ENCODE results near the gene APOH.
"Not testable (repeated sequence)": the region's sequence is repeated elsewhere in the genome, so short reads cannot be mapped to it uniquely, and the experiment has no call there.

Gene APOH

DNA sequence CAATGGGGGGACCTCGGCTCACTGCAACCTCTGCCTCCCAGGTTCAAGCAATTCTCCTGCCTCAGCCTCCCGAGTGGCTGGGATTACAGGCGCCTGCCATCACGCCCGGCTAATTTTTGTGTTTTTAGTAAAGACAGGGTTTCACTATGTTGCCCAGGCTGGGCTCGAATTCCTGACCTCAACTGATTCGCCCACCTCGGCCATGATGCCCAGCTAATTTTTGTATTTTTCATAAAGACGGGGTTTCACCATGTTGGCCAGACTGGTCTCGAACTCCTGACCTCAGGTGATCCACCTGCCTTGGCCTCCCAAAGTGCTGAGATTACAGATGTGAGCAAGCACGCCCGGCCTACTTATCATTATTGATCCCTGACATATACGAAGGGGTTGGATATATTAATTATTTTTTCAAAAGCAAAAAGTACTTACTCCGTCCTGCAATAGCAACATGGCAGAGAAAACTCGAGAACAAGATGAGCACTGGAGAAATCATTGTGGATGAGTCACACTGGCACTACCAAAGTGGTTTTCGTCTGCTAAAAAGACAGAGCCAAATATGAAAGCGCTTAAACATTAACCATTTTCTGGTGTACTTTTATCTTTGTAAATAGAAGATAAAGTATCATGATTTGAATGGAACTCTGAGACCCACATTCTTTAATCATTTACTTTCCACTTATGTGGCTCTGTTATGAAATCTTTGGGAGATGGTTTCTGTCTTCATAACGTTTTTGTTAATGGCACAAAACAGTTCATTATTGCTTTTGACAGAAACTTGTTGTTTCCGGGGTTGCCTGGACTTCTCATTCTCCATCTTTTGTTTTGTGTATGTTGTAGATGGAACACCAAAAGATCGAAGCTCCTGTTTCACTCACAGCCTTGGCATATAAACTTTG lies at the start of gene APOH:
Gene APOH, minus strand, starts transcription at position 529 of the 896 bp plus-strand sequence. Its CDS starts 36 bp downstream, at position 493.
- no peak for DNase-seq

DNA sequence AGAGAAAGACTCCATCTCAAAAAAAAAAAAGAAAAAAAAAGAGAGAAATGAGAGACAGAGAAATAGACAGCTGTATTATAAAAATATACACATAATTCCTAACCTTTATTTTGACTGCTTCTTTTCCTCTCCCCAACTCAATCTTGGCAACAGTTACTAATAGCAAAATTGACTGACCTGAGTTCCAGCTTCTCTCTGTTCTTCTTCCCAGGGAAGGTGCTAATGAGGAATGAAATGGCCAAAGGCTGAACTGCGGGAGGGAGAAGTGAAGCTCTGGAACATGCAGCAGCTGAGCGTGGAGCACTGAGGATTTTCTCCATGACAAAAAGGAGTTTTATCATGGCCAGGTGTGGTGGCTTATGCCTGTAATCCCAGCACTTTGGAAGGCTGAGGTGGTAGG lies 48.0 kb upstream of the APOH start:
- DNase-seq: no peak

GRCh38 chr17:66276328-66276937 lies 47.2 kb upstream of the APOH start:
- no peak for DNase-seq

- DNase-seq: no peak
These were observed 46.4 kb upstream of the APOH start for GRCh38 chr17:66275651-66276050.

GRCh38 chr17:66273586-66273848 lies 44.3 kb upstream of the APOH start:
- no peak for DNase-seq

GRCh38 chr17:66272811-66273585 lies 43.8 kb upstream of the APOH start:
- DNase-seq: no peak

- no peak for DNase-seq
These were observed 42.3 kb upstream of the APOH start for GRCh38 chr17:66271512-66271911.

DNA sequence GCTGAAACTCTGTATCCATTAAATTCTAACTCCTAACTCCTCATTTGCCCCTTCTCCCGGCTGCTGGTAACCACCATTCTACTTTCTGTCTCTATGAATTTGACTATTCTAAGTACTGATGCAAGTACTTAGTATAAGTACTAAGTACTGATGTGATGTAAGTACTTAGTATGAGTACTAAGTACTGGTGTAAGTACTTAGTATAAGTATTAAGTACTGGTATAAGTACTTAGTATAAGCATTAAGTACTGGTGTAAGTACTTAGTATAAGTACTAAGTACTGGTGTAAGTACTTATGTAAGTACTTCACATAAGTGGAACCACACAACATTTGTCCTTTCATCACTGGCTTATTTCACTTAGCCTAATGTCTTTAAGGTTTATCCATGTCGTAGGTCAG lies 40.9 kb upstream of the APOH start:
- DNase-seq: no peak

- DNase-seq: no peak
These were observed 39.2 kb upstream of the APOH start for GRCh38 chr17:66268247-66268927.

- no peak for DNase-seq
These were observed 35.5 kb upstream of the APOH start for GRCh38 chr17:66264696-66265095.

- DNase-seq: no peak
These were observed 33.6 kb upstream of the APOH start for GRCh38 chr17:66262767-66263166.

DNA sequence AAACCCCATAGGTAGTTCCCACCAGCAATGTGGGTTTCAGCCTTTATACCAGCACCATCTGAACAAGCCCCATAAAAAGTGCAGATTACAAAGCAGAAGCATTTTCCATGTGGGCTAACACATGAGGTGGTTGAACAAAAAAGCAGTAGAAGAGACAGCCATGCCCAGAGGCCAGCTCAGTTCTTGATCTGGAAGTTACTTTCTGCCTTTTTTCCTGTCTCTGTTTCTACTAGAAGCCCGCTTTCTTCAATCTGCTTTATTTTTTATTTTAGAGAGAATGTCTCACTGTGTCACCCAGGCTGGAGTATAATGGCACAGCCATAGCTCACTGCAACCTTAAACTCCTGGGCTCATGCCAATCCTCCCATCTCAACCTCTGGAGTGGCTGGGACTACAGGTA lies 31.5 kb upstream of the APOH start:
- DNase-seq: no peak

GRCh38 chr17:66260275-66260674 lies 31.1 kb upstream of the APOH start:
- DNase-seq: no peak

DNA sequence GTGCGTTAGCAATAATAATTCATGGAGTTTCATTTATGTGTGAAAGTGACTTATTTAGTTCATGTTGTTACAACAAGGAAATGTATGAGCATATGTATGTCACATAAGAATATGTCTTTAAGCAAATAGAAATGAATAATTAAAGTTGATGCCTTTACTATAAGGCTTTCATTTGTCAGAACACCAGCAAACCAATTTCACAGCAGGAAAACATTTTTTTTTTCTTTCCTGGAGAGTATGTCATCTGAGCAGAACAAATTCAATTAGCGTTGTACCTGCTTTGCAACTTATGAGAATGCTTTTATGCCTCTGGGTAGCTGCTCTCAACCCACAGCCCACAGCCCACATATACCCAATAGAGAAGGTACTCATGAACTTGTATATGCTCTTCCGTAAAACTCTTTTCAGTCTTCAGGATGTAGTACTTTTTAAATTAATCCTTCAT lies 26.3 kb upstream of the APOH start:
- peak in 1 of 2 donors; percentile 21 for DNase-seq

DNA sequence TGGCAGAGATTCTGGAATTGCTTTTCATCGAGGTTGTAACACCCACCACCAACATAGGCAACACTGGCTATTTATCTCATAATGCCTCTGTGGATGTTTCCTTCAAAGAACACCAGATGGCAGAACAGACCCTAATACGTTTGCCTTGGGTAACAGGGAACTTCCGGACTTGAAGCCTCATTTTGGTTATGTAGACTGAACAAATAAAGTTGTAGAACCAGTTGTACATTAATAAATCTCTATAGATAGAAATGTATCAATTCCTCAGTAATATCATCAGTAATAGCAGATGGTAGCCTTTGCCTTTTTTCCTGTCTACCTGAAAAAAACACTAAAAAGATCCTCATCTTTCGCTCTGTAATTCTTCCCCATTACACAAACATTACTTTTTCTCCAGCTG lies 25.9 kb upstream of the APOH start:
- peak; percentile 23 to 48 for DNase-seq

GRCh38 chr17:66253458-66253857 lies 24.2 kb upstream of the APOH start:
- not testable (repeated sequence) for DNase-seq

- DNase-seq: no peak
These were observed 21.5 kb upstream of the APOH start for GRCh38 chr17:66250686-66251085.

DNA sequence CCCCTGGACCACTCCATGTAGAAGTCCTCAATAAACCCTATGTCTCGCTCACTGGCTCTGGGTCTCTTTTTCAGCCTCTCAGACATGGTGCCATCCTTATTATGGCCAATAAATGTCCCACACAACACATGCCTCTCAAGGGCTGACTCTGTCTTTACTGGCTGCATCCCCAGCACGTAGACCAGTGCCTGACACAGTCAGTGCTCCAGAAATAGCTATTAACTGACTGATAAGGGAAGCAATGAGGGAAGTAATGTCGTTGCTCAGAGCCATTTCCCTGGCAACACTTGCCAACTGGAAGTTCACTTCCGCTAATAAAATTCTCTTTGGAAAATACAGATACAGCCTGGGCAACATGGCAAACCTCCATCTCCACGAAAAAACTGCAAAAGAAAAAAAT lies 19.1 kb upstream of the APOH start:
- DNase-seq: no peak

DNA sequence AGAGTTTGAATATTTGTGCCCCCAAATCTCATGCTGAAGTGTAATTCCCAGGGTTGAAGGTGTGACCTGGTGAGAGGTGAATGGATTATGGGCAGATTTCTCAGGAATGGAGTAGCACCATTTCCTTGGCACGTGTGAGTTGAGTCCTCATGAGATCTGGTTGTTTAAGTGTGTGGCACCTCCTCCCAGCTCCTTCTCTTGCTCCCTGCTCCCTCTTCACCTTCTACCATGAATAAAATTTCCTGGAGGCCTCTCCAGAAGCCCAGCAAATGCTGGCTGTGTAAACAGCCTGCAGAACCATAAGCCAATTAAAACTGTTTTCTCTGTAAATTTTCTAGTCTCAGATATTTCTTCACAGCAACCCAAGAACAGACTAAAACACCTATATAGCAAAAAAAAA lies 12.6 kb upstream of the APOH start:
- DNase-seq: no peak

DNA sequence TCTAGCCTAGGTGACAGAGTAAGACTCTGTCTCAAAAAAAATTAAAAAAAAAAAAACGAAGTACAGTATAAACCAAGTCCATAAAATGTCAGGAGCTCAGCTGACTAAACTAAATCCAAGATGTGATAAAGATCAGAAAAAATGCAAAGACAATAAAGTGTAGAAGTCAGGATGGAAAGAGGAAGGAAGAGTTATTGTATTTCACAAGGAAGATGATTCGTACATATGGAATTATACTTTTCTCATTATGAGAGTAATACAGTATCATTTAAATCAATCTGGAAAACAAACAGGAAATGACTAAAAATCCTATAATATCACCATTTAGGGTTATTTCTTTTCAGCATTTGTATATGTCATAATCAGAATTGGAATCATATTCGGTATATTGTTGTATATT lies 11.4 kb upstream of the APOH start:
- DNase-seq: no peak

DNA sequence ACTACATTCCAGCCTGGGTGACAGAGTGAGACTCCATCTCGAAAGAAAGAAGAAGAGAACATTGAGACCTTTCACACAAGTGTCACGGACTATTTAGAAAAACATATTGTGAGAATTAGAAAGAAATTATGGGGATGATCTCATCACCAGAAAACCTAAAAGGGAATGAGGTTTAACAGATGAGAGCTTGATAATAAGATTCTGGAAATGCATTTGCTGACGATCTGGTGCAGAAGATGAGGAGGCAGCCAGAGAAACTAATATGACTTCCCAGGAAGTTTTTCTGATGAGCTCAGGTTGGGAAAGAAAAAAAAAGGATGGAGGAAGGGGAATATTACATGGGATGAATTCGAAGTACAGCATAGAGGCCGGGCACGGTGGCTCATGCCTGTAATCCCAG lies 10.8 kb upstream of the APOH start:
- no peak for DNase-seq

DNA sequence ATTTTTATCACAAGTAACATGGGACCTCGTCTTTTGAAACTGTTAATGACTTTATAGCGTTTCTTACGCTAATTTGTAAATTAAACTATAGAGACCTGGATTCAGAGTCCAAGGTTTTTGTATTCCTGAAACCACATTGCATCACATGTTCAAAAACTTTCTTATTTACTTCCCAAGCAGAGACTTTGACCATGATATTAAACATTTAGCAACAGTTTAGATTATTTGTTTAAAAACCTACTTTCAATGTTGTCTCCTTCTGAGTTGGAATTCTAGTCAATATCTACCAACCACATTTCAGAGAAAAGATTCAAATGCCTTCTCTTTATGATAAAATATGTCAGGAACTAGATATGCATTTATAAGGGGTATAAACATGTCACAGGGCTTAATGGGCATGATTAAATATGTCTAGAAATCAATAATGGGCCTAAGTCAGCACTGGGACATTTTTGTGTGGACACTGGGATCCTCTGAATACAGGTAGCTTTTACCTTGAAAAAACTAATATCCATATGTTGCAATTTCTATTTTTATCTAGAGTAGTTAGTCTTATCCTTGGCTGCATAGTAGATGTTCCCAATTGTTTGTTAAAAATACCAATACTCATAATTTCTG lies 6.3 kb upstream of the APOH start:
- no peak for DNase-seq

GRCh38 chr17:66234611-66235010 lies 5.4 kb upstream of the APOH start:
- DNase-seq: no peak

Measured in activated CD4-positive, alpha-beta T cell treated with anti-CD3 and anti-CD28 coated beads for 4 hours (primary cell).